ENCODE measurements around the gene ANKMY2. TPM values are rescaled to one million over a fixed set of nuclear protein-coding genes. Genes with fewer than 3 reads are reported as not detected.
"Not testable (repeated sequence)": the region's sequence is repeated elsewhere in the genome, so short reads cannot be mapped to it uniquely, and the experiment has no call there.

Gene ANKMY2
- total RNA-seq, 2 donors from 2014 or later = 10.0 to 10.2 TPM

DNA sequence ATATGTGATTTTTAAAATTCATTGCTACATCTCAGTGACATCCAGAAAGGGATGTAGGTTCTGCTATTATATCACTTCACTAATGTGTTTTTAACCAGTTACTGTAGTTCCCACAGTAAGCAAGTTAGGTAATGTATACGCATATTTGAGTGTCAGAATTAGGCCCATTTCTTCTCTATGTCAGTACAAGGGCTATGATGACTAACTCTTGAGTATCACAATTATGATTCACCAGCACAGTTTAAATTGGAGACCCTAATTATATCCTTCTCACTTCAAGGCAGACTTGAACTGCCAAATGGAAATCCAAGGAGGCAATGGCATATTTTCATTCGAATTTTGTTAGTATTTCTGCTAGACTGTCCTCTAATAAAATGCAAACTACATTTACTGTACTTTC is 24.0 kb upstream of the ANKMY2 start:
- H3K36me3 Mint-ChIP-seq (ENCODE audit: low read depth) = peaks cover 86% of the 10 kb centered on the region

DNA sequence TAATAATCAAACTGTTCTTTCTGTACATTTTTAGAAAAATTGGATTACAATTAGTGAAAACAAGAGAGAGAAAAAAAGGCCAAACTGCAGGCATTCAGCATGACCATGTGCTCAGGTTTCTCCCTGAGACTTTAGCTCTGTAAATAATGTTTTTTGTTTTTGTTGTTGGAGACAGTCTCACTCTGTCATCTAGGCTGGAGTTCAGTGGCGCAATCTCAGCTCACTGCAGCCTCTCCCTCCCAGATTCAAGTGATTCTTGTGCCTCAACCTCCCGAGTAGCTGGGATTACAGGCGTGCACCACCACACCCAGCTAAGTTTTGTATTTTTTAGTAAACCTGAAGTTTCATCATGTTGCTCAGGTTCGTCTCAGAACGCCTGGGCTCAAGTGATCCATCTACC is 23.4 kb upstream of the ANKMY2 start:
- H3K4me3 Mint-ChIP-seq = no peak overlapping the region
- H3K9me3 Mint-ChIP-seq = no peaks in the 10 kb centered on the region
- no peaks in the 10 kb centered on the region for H3K27me3 Mint-ChIP-seq
- no peak for ATAC-seq (replicated peaks)
- H3K36me3 Mint-ChIP-seq (ENCODE audit: low read depth) = peaks cover 86% of the 10 kb centered on the region
- H3K27ac Mint-ChIP-seq = no peak overlapping the region
- peaks cover 8% of the 10 kb centered on the region for H3K4me1 Mint-ChIP-seq

More for the DNA sequence above, 24.0 kb upstream of the ANKMY2 start:
- peaks cover 8% of the 10 kb centered on the region for H3K4me1 Mint-ChIP-seq
- ATAC-seq (replicated peaks) = no peak
- H3K27ac Mint-ChIP-seq = no peak overlapping the region
- H3K27me3 Mint-ChIP-seq = no peaks in the 10 kb centered on the region
- H3K9me3 Mint-ChIP-seq = no peaks in the 10 kb centered on the region
- no peak overlapping the region for H3K4me3 Mint-ChIP-seq

GRCh38 chr7:16668049-16668858 is 22.7 kb upstream of the ANKMY2 start:
- Mint-ChIP-seq H3K9me3 (no peaks in the 10 kb centered on the region), H3K27ac (no peak overlapping the region), H3K27me3 (no peaks in the 10 kb centered on the region), H3K4me1 (peaks cover 8% of the 10 kb centered on the region), H3K36me3 (ENCODE audit: low read depth) (peaks cover 85% of the 10 kb centered on the region), H3K4me3 (no peak overlapping the region)
- no peak for ATAC-seq (replicated peaks)

DNA sequence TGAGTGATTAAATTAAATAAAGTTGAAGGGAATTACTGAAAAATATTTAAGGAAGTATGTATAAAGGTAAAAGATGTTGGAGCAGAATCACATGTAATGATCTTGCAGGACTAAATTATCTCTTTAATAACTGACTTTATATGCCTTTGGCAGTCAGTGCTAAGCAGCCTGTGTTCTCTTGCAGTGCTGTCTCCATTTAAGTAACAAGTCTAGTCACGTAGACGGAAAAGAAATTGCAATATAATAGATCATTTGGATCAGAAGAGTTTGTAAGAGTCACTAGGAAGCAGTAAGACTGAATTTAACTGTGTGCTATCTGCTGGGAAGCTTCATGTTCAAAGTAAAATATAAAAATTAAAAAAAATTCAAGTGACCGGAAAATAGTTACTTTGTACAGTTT is 21.8 kb upstream of the ANKMY2 start:
- H3K4me1 Mint-ChIP-seq = peaks cover 8% of the 10 kb centered on the region
- H3K4me3 Mint-ChIP-seq = no peak overlapping the region
- H3K9me3 Mint-ChIP-seq = no peaks in the 10 kb centered on the region
- no peaks in the 10 kb centered on the region for H3K27me3 Mint-ChIP-seq
- ATAC-seq (replicated peaks) = no peak
- H3K27ac Mint-ChIP-seq = no peak overlapping the region
- H3K36me3 Mint-ChIP-seq (ENCODE audit: low read depth) = peaks cover 76% of the 10 kb centered on the region

DNA sequence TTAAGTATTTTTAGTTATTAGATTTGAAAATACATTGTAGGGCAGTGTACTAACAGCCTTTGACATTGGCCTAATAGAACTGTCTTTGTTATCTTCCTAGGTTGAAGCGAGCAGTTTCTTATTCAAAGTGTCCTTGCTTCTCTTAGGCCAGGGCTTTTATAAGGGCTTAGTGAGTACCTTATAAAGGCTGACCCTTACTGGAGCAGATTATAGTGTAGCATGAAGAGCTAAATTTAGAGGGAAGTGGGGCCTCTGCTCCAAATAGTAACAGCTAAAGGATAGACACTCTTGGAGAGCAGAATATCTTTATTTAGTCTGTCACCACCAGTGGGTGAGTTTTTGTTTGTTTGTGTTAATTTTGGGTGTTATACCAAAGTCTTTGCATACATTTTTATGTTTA is 16.4 kb upstream of the ANKMY2 start:
- H3K27me3 Mint-ChIP-seq = no peaks in the 10 kb centered on the region
- H3K4me1 Mint-ChIP-seq = peaks cover 5% of the 10 kb centered on the region
- no peak overlapping the region for H3K27ac Mint-ChIP-seq
- no peak for ATAC-seq (replicated peaks)
- H3K36me3 Mint-ChIP-seq (ENCODE audit: low read depth) = peaks cover 38% of the 10 kb centered on the region
- H3K4me3 Mint-ChIP-seq = no peak overlapping the region
- no peaks in the 10 kb centered on the region for H3K9me3 Mint-ChIP-seq

- no peaks in the 10 kb centered on the region for H3K9me3 Mint-ChIP-seq
- ATAC-seq (replicated peaks) = peak; percentile 85
- H3K4me3 Mint-ChIP-seq = no peak overlapping the region
- H3K4me1 Mint-ChIP-seq = peaks cover 5% of the 10 kb centered on the region
- no peaks in the 10 kb centered on the region for H3K27me3 Mint-ChIP-seq
- H3K27ac Mint-ChIP-seq = peak overlapping the region; percentile 12
- peaks cover 41% of the 10 kb centered on the region for H3K36me3 Mint-ChIP-seq (ENCODE audit: low read depth)
Measured at GRCh38 chr7:16660702-16661464, 15.3 kb upstream of the ANKMY2 start.

DNA sequence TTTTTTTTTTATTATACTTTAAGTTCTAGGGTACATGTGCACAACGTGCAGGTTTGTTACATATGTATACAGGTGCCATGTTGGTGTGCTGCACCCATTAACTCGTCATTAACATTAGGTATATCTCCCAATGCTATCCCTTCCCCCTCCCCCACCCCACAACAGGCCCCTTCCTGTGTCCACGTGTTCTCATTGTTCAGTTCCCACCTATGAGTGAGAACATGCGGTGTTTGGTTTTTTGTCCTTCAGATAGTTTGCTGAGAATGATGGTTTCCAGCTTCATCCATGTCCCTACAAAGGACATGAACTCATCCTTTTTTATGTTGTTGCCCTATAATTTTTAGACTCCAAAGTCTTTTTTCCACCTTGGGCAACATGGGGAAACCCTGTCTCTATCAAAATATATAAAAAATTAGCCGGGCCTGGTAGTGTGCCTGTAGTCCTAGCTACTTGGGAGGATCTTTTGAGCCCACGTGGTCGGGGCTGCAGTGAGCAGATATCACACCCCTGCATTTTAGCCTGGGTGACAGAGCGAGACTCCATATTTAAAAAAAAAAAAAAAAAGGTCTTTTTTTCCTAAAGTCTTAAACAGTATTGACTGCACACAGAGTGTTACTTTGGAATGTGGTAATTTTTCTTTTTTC is 14.4 kb upstream of the ANKMY2 start:
- ATAC-seq (replicated peaks); H3K4me3 Mint-ChIP-seq; H3K9me3 Mint-ChIP-seq; H3K27ac Mint-ChIP-seq; H3K27me3 Mint-ChIP-seq: not testable (repeated sequence)
- H3K4me1 Mint-ChIP-seq = peaks cover 11% of the 10 kb centered on the region
- H3K36me3 Mint-ChIP-seq (ENCODE audit: low read depth) = peaks cover 39% of the 10 kb centered on the region

- Mint-ChIP-seq H3K4me3 (no peak overlapping the region), H3K9me3 (no peaks in the 10 kb centered on the region), H3K27ac (no peak overlapping the region), H3K36me3 (ENCODE audit: low read depth) (peaks cover 29% of the 10 kb centered on the region), H3K27me3 (no peaks in the 10 kb centered on the region), H3K4me1 (peaks cover 19% of the 10 kb centered on the region)
- no peak for ATAC-seq (replicated peaks)
Measured at GRCh38 chr7:16657656-16658279, 12.2 kb upstream of the ANKMY2 start.

DNA sequence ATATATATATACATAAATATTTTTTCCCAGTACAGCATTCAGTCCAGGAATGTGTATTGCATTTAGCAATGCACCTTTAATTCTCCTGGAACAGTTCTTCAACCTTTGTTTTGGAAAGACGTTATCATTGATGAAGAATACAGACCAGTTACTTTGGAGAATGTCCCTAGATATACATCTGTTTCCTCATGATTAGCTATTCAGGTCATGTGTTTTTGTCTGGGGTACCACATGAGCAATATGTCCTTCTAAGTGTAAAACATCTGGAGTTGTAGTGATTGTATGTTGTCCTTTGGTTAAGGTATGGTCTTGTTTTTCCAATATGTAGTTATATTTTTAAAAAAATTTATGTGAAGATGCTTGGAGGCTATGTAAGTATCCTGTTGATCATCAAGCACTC is 10.6 kb upstream of the ANKMY2 start:
- no peak overlapping the region for H3K27ac Mint-ChIP-seq
- H3K36me3 Mint-ChIP-seq (ENCODE audit: low read depth) = peaks cover 26% of the 10 kb centered on the region
- ATAC-seq (replicated peaks) = no peak
- H3K9me3 Mint-ChIP-seq = no peaks in the 10 kb centered on the region
- peaks cover 19% of the 10 kb centered on the region for H3K4me1 Mint-ChIP-seq
- no peaks in the 10 kb centered on the region for H3K27me3 Mint-ChIP-seq
- no peak overlapping the region for H3K4me3 Mint-ChIP-seq

GRCh38 chr7:16655394-16655793 is 9.8 kb upstream of the ANKMY2 start:
- Mint-ChIP-seq H3K36me3 (ENCODE audit: low read depth) (peaks cover 29% of the 10 kb centered on the region), H3K27me3 (no peaks in the 10 kb centered on the region), H3K4me1 (peaks cover 16% of the 10 kb centered on the region), H3K9me3 (no peaks in the 10 kb centered on the region), H3K27ac (no peak overlapping the region), H3K4me3 (no peak overlapping the region)
- no peak for ATAC-seq (replicated peaks)

DNA sequence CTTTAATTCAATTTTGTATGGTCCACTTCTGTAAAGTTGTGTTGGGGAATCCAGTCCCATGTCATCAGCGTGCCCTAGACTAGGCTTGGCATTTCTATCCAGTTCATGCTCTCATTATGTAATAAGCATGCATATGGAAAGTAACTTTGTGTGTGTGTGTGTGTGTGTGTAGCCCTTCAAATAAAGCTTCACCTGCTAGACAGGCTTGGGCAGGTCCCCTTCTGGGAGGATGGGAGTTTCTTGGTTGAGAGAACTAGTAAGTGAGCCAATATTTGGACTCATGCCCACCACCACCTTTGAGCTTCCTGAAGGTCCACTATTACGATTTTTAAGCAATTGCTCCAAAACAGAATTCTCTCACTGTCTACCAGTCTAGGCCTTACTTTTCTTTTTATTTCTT is 7.3 kb upstream of the ANKMY2 start:
- H3K36me3 Mint-ChIP-seq (ENCODE audit: low read depth) = peaks cover 51% of the 10 kb centered on the region
- H3K27ac Mint-ChIP-seq = no peak overlapping the region
- H3K9me3 Mint-ChIP-seq = no peaks in the 10 kb centered on the region
- H3K4me1 Mint-ChIP-seq = peaks cover 31% of the 10 kb centered on the region
- H3K4me3 Mint-ChIP-seq = no peak overlapping the region
- no peak for ATAC-seq (replicated peaks)
- no peaks in the 10 kb centered on the region for H3K27me3 Mint-ChIP-seq

DNA sequence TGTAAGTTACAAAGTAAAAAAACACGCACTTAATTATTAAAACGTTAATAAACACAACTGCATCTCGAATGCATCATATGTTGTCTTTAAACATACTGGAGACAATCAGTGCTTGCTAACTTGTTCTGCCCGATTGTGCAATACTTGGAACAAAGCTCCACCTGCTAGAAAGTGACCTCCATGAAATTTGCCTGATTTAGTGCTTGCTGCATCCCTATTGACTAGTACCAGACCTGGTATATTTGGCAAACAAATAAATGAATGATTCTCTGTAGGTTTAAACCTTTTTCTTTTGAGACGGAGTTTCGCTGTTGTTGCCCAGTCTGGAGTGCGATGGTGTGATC is 6.7 kb upstream of the ANKMY2 start:
- no peak overlapping the region for H3K4me3 Mint-ChIP-seq
- peaks cover 37% of the 10 kb centered on the region for H3K4me1 Mint-ChIP-seq
- ATAC-seq (replicated peaks) = no peak
- H3K27me3 Mint-ChIP-seq = no peaks in the 10 kb centered on the region
- no peak overlapping the region for H3K27ac Mint-ChIP-seq
- peaks cover 53% of the 10 kb centered on the region for H3K36me3 Mint-ChIP-seq (ENCODE audit: low read depth)
- H3K9me3 Mint-ChIP-seq = no peaks in the 10 kb centered on the region

GRCh38 chr7:16651396-16652239 is 6.1 kb upstream of the ANKMY2 start:
- Mint-ChIP-seq H3K36me3 (ENCODE audit: low read depth) (peaks cover 53% of the 10 kb centered on the region), H3K27me3 (no peaks in the 10 kb centered on the region), H3K27ac (no peak overlapping the region), H3K4me1 (peaks cover 43% of the 10 kb centered on the region), H3K4me3 (no peak overlapping the region), H3K9me3 (no peaks in the 10 kb centered on the region)
- ATAC-seq (replicated peaks) = no peak

DNA sequence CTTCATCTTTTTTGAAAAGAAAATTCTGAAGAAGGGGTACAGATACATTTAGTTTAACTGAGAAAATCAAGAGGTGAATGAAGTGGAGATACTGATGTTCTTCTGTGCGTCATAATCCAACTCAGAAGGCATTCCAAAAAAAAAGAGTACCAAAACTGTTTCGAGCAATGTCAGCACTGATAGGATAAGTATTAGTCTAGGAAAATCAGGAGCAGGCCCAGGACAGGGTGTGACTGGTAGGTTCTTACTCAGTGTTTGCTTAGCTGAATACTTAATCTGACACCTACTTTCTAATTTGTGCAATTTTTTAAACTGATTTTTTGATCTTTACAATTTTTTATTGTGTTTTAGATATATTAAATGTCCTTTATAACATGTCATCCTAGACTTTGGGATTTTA is 4.7 kb upstream of the ANKMY2 start:
- H3K4me1 Mint-ChIP-seq = peaks cover 38% of the 10 kb centered on the region
- peaks cover 52% of the 10 kb centered on the region for H3K36me3 Mint-ChIP-seq (ENCODE audit: low read depth)

More for the DNA sequence above, 4.7 kb upstream of the ANKMY2 start:
- Mint-ChIP-seq H3K9me3 (no peaks in the 10 kb centered on the region), H3K4me3 (no peak overlapping the region), H3K27me3 (no peaks in the 10 kb centered on the region), H3K27ac (no peak overlapping the region)
- ATAC-seq (replicated peaks) = no peak
